Stimulated activated CD8-positive, alpha-beta memory T cell treated with anti-CD3 and anti-CD28 coated beads, Interleukin-4, amount 100 ng/mL, for 4 hours (primary cell): ENCODE measurements around the gene MTUS2.

ENCODE experiments used
- DNase-seq, 2 donors: peaks; one replicate each; pipeline ENCODE4 v3.0.0-alpha.2; 2020; ENCODE audit warnings: low read depth in 2 of 2, low spot score in 1 of 2

MTUS2 gene

GRCh38 chr13:29436721-29437280 is 616.7 kb downstream of the MTUS2 start:
- DNase-seq: no peak

GRCh38 chr13:29438769-29439168 is 618.6 kb downstream of the MTUS2 start:
- DNase-seq: no peak

GRCh38 chr13:29439601-29440388 is 619.7 kb downstream of the MTUS2 start:
- DNase-seq: no peak

- no peak for DNase-seq
Measured at GRCh38 chr13:29441306-29441705, 621.2 kb downstream of the MTUS2 start.

- DNase-seq: no peak
Measured at GRCh38 chr13:29446016-29446415, 625.9 kb downstream of the MTUS2 start.

- no peak for DNase-seq
Measured at GRCh38 chr13:29448174-29448573, 628.0 kb downstream of the MTUS2 start.

GRCh38 chr13:29449726-29450125 is 629.6 kb downstream of the MTUS2 start:
- DNase-seq: no peak

- DNase-seq: no peak
Measured at GRCh38 chr13:29451976-29452375, 631.8 kb downstream of the MTUS2 start.

- no peak for DNase-seq
Measured at GRCh38 chr13:29452773-29453616, 632.9 kb downstream of the MTUS2 start.

- DNase-seq: no peak
Measured at GRCh38 chr13:29453617-29454011, 633.5 kb downstream of the MTUS2 start.

GRCh38 chr13:29454931-29455481 is 634.9 kb downstream of the MTUS2 start:
- DNase-seq: no peak

GRCh38 chr13:29456419-29456818 is 636.3 kb downstream of the MTUS2 start:
- DNase-seq: no peak

GRCh38 chr13:29457299-29457698 is 637.2 kb downstream of the MTUS2 start:
- no peak for DNase-seq

- no peak for DNase-seq
Measured at GRCh38 chr13:29458419-29458818, 638.3 kb downstream of the MTUS2 start.

GRCh38 chr13:29459813-29460355 is 639.7 kb downstream of the MTUS2 start:
- no peak for DNase-seq

- no peak for DNase-seq
Measured at GRCh38 chr13:29464105-29464679, 644.1 kb downstream of the MTUS2 start.

GRCh38 chr13:29465741-29466293 is 645.7 kb downstream of the MTUS2 start:
- DNase-seq: no peak

- no peak for DNase-seq
Measured at GRCh38 chr13:29471551-29471950, 651.4 kb downstream of the MTUS2 start.

- no peak for DNase-seq
Measured at GRCh38 chr13:29472332-29472961, 652.3 kb downstream of the MTUS2 start.

- no peak for DNase-seq
Measured at GRCh38 chr13:29473166-29473565, 653.0 kb downstream of the MTUS2 start.
